Measurements from ENCODE around the gene RNASE8.

Gene RNASE8

DNA sequence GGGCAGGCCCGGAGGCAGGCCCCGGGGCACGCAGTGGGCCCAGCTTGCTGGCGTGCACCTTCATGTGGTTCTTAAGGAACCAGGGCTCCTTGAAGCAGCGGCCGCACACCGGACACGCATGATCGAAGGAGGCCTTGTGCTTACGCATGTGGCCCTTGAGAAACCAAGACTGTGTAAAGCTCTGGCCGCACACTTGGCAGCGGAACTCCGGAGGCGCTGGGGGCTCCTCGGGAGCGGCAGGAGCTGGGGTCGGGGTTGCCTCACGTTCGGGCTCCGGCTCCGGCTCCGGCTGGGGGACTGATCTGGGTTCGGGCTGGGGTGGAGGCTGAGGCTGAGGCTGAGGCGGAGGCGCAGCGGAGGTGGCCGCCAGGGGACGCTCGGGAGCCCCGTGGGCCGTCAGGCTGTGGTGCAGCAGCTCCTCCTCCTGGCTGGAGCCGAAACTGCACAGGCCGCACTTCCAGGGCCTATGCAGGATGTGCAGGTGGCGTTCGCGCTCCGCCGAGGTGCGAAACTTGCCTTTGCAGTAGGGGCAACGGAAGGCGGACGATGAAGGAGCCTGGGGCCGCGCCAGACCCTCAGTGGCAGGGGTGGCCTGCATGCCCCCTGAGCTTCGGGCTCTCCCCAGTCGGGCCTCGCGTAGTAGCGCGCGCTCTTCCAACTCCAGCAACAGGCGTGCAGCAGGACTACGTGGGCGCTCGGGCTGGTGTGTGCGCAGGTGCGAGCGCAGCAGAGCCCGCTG lies 34.8 kb downstream of the RNASE8 start:
- peak; percentile 67 for DNase-seq (ENCODE audit: low spot score)

DNA sequence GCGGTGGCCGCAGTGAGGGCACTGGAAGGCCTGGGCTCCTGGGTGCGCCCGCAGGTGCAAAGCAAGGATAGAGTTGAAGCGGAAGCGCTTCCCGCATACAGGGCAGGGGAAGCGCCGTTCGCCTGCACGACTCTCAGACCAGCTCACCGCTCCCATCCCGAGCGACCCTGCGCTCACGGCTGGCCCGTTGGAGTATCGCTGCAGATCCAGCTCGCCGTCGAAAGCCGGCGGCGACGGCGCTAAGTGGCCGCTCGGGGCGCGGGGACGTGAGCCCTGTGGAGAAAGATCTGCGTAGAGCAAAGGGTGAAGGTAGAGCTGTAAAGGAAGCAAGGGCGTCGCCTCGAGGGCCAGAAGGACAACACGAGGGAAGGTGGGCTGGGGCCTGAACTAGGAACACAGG lies 35.4 kb downstream of the RNASE8 start:
- DNase-seq (ENCODE audit: low spot score) = no peak

DNA sequence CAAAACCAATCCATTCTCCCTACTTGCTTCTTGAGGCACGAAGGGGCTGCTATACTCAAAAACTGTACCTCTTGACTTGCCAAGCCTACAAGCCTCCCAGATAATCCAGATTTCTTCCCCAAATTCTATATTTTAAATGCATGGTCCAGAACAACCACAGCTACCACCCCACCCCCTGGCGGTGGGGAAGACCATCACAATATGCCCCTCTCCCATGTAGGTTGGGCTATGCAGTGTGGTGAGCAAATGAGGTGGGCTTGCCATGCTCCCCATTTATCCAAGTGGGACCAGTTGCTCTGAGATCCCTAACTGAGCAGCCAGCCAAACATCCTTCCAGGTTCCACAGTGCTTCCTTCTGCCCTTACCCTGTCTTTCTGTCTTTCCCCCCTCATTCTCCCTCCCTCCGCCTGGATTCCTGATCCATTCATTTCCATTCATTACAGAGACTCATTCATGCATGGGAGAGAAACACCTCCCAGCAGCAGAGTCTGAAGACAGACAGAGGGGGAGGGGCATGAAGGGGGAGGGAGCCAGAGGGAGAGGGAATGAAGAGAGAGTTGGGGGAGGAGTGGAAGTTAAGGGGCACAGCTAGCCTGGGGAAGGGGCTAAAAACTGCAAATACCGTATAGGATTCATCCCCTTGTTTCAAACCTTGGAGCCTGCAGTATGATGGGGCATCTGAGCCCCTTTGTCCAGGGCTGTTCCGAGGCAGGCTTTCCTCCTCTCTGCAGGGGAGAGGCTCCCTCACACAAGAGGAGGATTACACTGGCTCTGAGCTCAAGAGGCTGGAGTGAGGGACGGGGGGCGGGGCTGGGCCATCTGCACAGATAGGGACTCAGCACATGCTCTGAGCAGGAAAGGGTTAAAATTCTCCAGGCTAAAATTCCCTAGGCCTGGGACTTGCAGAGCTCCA lies 36.4 kb downstream of the RNASE8 start:
- DNase-seq (ENCODE audit: low spot score) = no peak

DNA sequence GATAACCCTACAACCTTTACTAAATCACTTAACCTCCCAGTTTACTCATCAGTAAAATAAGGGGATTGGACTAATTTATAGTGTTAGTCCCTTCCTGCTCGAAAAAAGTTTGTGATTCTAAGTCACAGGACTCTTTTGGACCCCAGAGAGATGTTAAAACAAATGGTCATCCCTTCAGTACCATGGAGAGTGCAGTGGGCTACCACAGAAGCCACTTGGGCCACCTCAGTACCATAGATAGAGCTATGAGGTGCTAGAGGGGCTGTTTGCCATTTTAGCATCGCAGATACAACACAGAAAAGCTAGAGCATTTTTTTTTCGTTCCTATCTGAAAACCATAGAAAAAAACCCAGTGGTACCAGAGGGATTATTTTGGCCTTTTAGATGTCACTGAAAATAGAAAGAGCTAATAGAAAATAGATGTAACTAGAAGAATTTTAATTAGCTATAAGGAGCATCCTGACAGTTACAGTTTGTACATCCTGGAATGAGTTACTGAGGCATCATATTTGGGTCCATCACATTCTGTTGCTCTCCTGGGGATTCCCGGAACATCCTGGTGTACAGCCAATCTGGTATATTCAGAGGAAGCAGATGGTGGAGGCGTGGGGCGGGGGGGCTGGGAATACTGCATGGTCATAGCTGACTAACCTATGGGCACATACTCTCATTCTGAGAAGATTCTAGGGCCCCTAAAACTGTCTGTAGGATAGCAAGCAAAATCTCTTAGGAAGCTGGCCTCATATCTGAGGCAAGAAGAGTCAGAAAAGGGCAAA lies 38.0 kb downstream of the RNASE8 start:
- no peak for DNase-seq (ENCODE audit: low spot score)

DNA sequence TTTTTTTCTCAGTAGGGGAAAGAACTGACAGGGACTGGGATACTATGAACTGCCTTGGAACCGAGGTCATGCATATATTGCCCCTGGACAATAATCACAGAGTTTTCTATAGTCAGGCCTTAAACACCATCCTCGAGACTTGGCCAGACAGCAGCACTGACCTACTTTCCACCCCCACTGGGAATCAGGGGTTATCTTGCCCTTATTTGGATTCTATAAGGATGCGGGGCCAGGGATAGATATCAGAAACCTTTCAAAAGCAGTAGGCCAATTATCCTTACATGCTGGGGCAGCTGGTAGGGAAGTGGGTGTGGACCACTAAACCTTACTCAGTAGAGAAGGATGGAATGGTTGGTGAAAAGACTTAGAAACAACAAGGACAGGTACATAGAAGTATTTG lies 38.8 kb downstream of the RNASE8 start:
- DNase-seq (ENCODE audit: low spot score) = no peak

DNA sequence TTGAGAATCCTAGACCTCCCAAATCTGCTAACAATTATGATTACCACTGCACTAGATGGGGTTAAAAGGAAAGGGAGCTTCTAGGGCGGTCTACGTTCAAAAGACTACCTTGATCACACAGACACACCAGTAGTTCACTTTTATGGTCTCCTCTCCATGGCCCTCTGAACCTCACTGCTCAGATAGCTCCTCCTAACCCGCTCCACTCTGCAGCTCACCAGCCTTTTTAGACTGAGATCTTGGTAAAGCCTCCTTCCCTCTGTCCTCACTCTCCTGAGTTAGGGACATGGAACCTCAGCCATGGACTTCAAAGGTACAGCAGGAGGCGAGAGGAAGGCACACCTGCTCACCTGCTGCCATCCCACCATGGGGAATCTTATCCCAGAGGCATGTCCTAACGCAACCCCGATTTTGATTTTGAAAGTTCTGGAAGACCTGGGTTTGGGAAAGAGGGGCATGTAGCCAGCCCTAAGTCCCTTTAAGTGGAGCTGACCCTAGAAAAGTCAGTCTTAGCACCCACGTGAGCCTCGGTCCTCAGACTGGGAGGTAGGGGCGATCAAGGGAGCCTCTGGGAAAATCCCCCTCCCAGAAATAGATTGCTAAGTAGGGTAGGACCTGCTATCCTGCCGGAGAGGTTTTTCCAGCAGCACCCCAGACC lies 39.5 kb downstream of the RNASE8 start:
- DNase-seq (ENCODE audit: low spot score) = no peak

DNA sequence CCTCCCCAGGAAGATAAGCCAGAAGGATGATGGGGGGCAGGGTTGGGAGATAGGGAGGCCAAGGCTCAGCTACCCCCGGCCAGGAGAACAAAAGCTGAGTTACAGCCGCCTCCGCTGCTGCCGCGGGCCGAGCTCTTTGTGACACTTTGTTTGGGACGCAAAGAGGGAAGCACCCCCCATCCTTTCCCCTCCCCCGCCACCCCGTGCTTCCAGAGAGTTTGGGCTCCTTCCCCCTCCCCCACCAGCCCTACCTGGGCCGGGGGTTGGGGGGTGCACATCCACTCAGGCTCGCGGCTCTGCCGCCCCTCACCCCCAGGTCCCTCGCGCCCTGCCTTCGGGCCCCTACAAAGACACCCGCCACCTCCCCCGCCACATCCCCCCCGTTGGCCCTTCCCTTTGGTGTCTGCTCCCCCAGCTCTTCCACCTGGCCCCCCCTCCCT lies 40.0 kb downstream of the RNASE8 start:
- no peak for DNase-seq (ENCODE audit: low spot score)

DNA sequence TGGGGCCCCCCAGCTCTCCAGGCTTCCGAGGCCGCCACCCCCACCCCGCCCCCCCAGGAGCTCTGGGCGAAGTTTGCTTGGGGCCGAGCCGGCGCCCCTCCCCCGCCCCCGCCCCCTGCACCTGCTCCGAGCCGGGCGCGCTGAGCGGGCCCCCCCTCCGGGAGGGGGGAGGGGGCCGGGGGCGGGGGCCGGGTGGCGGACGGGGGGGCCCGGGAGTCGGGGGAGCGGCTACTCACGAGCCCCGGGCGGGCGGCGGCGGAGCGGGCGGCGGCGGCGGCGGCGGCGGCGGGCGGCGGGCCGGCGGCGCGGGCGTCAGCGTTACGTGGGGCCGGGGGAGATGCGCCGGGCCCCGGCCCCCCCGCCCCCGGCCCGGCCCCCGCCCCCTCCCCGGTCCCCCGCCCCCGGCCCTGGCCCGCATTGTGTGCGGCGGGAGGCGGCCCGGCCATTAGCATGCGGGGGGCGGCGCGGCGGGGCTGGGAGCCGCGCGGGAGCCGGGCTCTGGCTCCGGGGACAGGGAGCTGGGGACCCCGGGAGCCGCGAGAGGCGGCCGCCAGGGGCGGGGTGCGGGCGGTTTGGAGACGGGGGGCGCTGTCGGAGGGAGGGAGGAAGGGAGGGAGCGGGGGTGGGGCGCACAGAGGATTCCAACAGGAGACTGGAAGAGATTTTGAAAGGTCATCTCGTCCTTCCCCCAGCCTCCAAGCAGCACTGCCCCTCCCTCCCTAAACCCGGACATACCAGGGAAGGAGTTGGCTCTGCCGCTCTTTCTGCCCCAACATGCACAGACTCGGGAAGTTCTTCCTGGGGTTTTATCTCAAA lies 40.7 kb downstream of the RNASE8 start, which contains the start of gene ZNF219:
Gene ZNF219 (minus strand): TSS at position 580 of the 816 bp plus-strand sequence. CDS start 5,064 bp downstream, outside the sequence.
- peak; percentile 62 for DNase-seq (ENCODE audit: low spot score)

DNA sequence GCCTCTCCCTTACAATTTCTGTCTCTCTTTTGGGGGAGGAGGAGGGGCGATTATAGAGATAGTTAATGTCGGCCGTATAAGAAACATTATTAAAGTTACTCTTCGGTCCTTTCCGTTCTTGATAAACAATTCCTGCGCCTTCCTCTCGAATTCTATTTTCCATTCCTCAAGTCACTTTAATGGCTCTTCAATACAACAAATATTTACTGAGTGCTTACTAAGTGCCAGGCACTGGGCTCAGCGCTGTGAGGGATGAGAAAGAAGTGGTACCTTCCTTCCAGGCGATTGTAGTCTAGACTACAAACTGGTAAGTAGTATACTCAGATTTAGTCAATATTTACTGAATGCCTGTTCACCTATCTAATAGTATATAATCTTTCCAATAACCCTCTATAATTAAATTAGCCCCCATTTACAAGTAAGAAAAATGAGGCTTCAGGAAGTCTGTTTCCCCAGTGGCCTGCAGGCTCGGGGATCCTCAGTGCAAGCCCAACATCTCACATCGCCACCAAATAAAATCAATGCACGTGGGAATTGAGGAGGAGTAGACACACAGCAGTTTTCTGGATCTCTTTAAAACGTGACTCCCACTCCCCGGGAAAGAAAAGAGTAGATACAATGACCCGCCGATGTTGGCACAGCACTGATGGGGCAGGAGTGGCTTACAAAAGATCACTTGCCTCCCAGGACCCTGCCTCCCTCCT lies 41.4 kb downstream of the RNASE8 start:
- DNase-seq (ENCODE audit: low spot score) = peak; percentile 14

DNA sequence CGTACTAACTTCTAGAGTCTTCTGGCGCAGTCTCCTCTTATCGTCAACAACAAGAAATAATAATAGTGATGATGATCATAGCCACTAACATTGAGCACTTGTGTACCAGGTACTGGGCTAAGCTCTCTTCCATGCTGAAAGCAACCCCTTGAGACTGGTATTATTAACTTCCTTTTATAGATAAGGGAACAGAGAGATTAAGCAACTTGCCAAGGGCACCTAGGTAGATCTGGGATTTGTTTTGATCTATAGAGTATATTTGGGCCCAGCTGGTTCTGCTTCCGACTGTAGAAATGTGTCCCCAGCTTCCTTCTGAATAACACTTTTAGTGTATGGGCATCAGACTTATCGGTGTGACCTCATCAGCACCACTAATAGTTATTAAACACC lies 42.0 kb downstream of the RNASE8 start:
- no peak for DNase-seq (ENCODE audit: low spot score)

DNA sequence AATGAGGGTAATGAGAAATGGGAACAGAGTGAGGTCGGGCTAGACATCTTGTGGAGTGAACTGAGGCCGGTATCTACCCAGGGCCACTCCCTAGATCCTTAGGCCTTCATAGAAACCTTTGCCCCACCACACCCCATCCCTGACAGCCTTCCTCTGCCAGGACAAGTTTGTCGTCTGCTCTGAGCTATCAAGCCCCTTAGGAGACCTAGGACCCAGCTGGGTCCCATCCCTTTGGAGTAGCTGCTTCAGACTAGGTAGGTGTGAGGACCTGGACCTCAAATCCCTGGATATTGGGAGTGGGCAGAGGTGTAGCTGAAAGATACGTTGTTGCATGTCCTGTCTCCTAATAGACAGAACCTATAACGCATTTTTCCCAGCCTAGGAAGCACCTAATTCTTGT lies 43.3 kb downstream of the RNASE8 start, which contains the start of gene TMEM253:
Gene TMEM253 (plus strand): TSS at position 136 of the 400 bp plus-strand sequence. CDS start 278 bp downstream, outside the sequence.
- DNase-seq (ENCODE audit: low spot score) = peak; percentile 81

DNA sequence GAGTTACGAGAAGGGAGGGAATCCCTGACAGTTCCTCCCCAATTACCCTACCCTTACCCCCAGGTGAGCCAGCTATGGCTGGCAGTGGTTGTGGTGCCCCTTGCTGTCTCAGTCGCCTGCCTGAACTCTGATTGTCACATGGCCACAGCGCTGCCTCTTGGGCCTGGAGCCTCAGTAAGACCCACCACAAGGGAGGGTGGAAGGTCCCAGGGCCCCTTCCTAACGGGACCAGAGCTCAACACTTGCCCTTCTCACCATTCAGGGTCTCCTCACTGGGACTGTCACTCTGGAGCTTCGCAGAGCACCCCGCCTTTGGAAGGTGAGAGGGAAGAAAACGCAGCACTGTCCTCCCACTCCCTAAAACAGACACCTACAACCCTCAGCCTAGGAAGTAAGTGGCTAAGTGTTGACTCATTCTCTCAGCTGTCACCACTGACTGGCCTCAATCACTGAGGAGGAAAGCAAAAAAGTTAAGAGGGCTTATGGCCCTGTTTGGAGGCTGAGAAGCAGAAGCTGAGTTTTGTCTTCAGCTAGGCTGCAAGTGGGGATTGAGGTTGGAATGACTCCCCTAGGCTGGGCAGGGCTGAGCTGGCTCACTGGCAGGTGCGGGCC lies 44.3 kb downstream of the RNASE8 start:
- peak; percentile 46 for DNase-seq (ENCODE audit: low spot score)

DNA sequence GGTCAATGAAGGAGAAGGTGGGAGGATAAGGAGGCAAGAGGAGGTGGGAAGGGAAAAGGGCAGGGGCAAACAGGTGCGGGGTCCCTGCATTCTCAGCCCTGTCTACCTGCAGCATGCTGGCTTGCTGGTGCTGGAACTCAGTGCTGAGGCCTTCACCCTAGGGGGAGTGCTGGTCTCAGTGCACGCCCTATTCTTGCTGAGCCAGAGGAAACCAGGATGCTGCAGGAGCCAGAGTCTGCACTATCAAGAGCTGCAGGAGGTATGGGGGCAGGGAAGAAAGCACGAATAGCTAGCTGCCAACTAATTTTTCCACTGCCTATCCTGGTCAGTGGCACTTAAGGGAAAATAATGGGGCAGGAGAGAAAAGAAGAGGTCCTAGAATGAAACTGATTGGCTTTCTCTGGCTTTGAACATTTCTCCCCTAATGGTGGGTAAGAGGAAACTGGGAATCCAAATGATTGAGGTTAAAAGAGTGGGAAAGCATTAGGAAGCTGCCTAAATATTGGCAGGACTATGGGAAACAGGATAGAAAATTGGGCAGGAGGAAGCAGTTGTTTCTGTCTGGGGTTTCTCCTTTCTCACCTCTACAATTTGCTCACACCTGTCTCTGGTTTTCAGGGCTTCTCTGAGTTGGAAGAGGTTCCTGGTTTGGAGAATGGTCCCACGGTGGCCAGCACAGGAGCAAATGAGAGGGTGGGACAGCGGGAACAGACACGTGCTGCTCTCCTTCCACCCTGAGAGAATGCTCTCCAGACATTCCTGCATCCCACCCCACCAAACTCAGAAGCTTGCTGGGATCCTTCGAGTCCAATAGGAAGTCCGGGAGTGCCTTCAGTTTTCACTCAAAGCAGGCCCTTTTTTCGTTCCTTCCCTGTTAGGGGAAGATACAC lies 45.1 kb downstream of the RNASE8 start:
- peak; percentile 14 for DNase-seq (ENCODE audit: low spot score)

DNA sequence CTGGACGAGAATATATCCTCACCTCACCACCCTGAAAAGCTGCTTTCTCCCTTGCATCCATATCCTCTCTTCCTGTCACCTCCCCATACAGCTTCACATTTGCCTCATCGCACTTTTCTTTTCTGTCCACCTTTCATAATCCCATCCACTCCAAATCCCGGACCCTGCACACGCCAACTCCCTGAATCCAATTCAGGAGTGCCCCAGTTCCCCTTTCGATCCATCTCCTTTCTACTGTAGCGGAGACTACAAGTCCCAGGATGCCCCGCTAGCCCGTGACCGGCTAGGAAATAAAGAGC lies 45.7 kb downstream of the RNASE8 start:
- DNase-seq (ENCODE audit: low spot score) = no peak

DNA sequence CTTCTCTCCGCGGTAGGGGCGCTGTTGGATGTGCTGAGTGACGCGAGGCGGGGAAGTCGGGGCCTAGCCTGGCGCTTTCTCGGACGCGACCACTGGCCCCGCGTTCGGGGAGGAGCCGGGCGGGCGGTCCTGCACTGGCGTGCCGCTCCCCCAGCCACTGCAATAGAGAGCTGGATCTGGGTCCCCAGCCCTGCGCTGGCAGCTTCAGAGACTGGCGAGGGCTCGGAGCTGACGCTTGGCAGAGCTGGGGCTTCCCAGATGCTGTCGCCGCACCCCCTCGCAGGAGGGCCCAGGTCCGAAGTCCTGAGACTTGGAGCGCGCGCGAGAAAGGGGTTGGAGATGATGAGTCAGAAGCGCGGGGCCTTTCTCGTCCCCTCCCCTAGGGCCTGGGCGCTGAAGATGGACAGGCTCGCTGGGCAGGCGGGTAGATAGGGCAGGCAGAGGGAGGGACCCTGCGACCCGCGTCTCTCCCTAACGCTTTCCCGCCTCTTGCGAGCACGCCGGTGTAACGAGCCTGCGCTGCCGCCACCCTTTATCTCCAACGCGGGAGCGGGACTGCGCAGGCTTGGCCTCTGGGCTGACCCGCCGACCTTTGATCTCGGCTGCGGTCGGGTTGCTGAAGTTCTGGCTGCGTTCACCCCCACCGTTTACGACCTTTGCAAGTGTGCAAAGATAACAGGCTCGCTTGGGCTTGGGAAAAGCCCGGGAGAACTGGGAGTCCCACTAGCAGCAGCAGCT lies 46.3 kb downstream of the RNASE8 start:
- peak; percentile 95 for DNase-seq (ENCODE audit: low spot score)

DNA sequence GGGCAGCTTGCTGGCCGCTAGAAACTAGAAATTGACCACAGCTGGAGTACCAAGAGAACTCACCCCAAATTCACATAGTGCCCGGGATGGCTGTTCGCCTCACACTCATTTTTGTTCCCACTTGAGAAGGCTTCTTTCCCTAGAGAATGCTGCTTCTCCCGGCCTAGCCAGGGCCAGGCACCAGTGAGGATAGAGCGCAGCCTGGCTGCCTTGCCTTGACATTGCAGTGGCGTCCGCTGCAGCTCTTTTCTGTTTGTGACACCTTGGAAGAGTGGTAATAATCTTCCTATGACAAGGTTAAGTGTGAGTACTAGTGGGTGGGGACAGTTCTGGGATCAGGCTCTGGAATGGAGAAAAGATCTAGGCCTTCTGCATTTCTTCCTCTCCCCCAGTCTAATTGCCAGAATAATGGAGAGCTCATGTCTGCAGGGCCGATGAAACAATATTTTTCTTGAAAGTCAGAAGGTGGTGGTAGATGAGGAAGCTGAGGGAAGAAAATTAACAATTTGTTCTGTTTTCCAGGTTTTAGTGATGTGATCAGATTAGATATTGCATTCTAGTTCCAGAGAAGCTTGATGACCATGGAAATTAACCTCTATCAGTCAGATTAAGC lies 46.9 kb downstream of the RNASE8 start:
- peak; percentile 78 for DNase-seq (ENCODE audit: low spot score)

DNA sequence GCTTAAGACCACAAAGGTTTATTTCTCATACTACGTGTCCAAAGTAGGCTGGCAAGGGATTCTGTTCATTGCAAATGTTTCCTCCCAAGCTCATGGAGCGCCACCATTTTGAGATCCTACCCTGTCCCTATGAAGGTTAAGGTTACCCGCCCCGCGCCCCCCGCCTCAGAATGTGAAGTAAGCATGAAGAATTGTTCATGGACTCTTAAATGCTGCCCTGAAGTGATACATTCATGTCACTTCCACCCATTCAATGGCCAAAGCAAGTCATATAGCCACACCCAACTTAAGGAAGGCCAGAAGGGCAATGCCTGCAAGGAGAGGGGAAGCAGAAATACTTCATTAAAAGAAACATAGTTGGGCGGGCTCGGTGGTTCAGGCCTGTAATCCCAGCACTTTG lies 47.5 kb downstream of the RNASE8 start:
- DNase-seq (ENCODE audit: low spot score) = no peak

DNA sequence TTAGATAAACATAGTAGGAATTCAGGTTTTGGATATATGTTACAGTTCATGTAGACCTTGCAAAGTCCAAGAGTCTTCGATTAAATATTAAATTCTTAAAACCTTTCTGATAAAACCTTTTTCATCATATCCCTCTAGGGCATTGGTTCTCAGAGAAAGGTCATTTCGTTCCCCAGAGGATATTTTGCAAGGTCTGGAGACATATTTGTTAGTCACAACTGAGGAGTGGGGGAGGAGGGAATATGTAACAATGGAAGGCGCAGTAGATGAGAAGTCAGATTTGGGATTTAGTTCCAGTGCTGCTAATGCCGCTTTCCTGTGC lies 48.5 kb downstream of the RNASE8 start:
- no peak for DNase-seq (ENCODE audit: low spot score)
